HG03565 (cell line): ENCODE data around the gene REG1B.
"Not testable (repeated sequence)": the region's sequence is repeated elsewhere in the genome, so short reads cannot be mapped to it uniquely, and the experiment has no call there.

Source experiments
- ATAC-seq: cut with Tn5 transposase; IDR thresholded peaks from one replicate; pipeline ENCODE4 v1.9.1; 2021; ENCODE audit warnings: mild to moderate bottlenecking, moderate library complexity; ENCODE audit not compliant: unreplicated experiment

Gene REG1B

GRCh38 chr2:79084495-79085135 is 3.2 kb downstream of the REG1B start:
- no peak for ATAC-seq

- no peak for ATAC-seq
Measured at GRCh38 chr2:79083597-79084251, 4.1 kb downstream of the REG1B start.

- no peak for ATAC-seq
Measured at GRCh38 chr2:79082987-79083386, 4.8 kb downstream of the REG1B start.

- ATAC-seq: no peak
Measured at GRCh38 chr2:79071078-79071477, 16.7 kb downstream of the REG1B start.

- no peak for ATAC-seq
Measured at GRCh38 chr2:79065201-79065600, 22.6 kb downstream of the REG1B start.

GRCh38 chr2:79054769-79055168 is 33.0 kb downstream of the REG1B start:
- not testable (repeated sequence) for ATAC-seq

- not testable (repeated sequence) for ATAC-seq
Measured at GRCh38 chr2:79053486-79053885, 34.3 kb downstream of the REG1B start.

GRCh38 chr2:79041032-79041448 is 46.8 kb downstream of the REG1B start:
- ATAC-seq: no peak

- ATAC-seq: no peak
Measured at GRCh38 chr2:79039944-79040343, 47.8 kb downstream of the REG1B start.
